ENCODE results near the gene CNTNAP5. TPM values are rescaled to one million over a fixed set of nuclear protein-coding genes. Genes with fewer than 3 reads are reported as not detected.

The CNTNAP5 gene
- total and polyA plus RNA-seq, 2 of the 4 experiments (the other 2 are of a cell fraction): not detected

- CTCF ChIA-PET: no interaction called here
- H3K23ac ChIP-seq (ENCODE audit: low read depth, low read length): no peak overlapping the region
- no peak overlapping the region for H3K4me2 ChIP-seq (ENCODE audit: low read depth, low read length)
- peaks cover 6% of the 10 kb centered on the region; the same call in 1 of the 2 replicates for H3K9me3 ChIP-seq (ENCODE audit: control insufficient read depth, insufficient read depth, low read length)
- no peak overlapping the region for H3K4me3 ChIP-seq (ENCODE audit: insufficient read depth, low read depth, low read length)
- no peak overlapping the region for H3K27ac ChIP-seq (ENCODE audit: insufficient read depth, low read length)
- no TSS peak for BruUV-seq (replicated peaks)
- no peak overlapping the region for H3K9ac ChIP-seq (ENCODE audit: low read depth, low read length)
- no peak overlapping the region for H4K5ac ChIP-seq (ENCODE audit: low read depth, low read length)
- POLR2A ChIA-PET (ENCODE audit: unreplicated experiment): no interaction called here
- no peak overlapping the region for H3K4ac ChIP-seq (ENCODE audit: low read depth, low read length)
- no peak overlapping the region for H4K8ac ChIP-seq (ENCODE audit: low read depth in 2 of 2, low read length in 2 of 2)
- no peak overlapping the region for H2AK5ac ChIP-seq (ENCODE audit: low read depth, low read length)
- dilution Hi-C loops (cut with HindIII; ENCODE audit: low sequenced_read_pairs, unreplicated experiment) (no loop called here), in situ Hi-C loops (cut with MboI; ENCODE audit: low sequenced_read_pairs) (no loop called here), intact Hi-C loops (cut with micrococcal nuclease) (no loop called here)
- no peaks in the 10 kb centered on the region for H3K4me1 ChIP-seq (ENCODE audit: control insufficient read depth, insufficient read depth, low read length)
- WGBS, 2 experiments (ENCODE audit: extremely low coverage in 2 of 2, insufficient read length in 1 of 2): no CpG with 5 or more reads among the region's 2 CpGs
- no peaks in the 10 kb centered on the region for H3K79me1 ChIP-seq (ENCODE audit: low read depth in 1 of 2, low read length in 2 of 2)
- H3K27me3 ChIP-seq (ENCODE audit: control insufficient read depth, insufficient read depth, low read length): no peaks in the 10 kb centered on the region
- no peak overlapping the region for H2BK20ac ChIP-seq (ENCODE audit: low read depth, low read length)
- peak; percentile 5 for DNase-seq
- no peak overlapping the region for H3K56ac ChIP-seq (ENCODE audit: extremely low read depth, insufficient read depth, low read length)
- no peak overlapping the region for H2BK5ac ChIP-seq (ENCODE audit: low read depth, low read length, poor library complexity, severe bottlenecking)
- no peak for ATAC-seq (ENCODE audit: low read depth)
- no peak overlapping the region for H3K18ac ChIP-seq (ENCODE audit: low read depth, low read length)
- H2BK15ac ChIP-seq (ENCODE audit: low read depth, low read length): no peak overlapping the region
- no peaks in the 10 kb centered on the region for H4K20me1 ChIP-seq (ENCODE audit: insufficient read depth, low read length)
- no peak overlapping the region for H2BK120ac ChIP-seq (ENCODE audit: low read depth, low read length)
- H3K14ac ChIP-seq (replicated peaks; ENCODE audit: low read depth, low read length): no peak overlapping the region
- no peak overlapping the region for H4K91ac ChIP-seq (ENCODE audit: insufficient read depth, low read depth, low read length)
- no peak for TF ChIP-seq USF2 (IDR thresholded peaks at IDR 0.05; ENCODE audit: low read depth, low read length)
- TF ChIP-seq POLR2A (IDR thresholded peaks at IDR 0.05; ENCODE audit: low read depth, low read length): no peak
- TF ChIP-seq ELK1 (IDR thresholded peaks at IDR 0.05; ENCODE audit: borderline replicate concordance, low read depth, low read length): no peak
- TF ChIP-seq CHD1 (IDR thresholded peaks at IDR 0.05; ENCODE audit: low read depth, low read length): no peak
- TF ChIP-seq RCOR1 (IDR thresholded peaks at IDR 0.05; ENCODE audit: insufficient replicate concordance, low read length): no peak
- H2AFZ ChIP-seq (replicated peaks; ENCODE audit: low read length, poor library complexity): no peak overlapping the region
- H3K36me3 ChIP-seq (ENCODE audit: control insufficient read depth, insufficient read depth, low read length): no peaks in the 10 kb centered on the region
- H2AK9ac ChIP-seq (replicated peaks; ENCODE audit: low read depth, low read length, poor library complexity): no peak overlapping the region
- no peaks in the 10 kb centered on the region for H3K9me1 ChIP-seq (ENCODE audit: insufficient read depth, low read length)
Observed at GRCh38 chr2:124112966-124113365, 87.9 kb downstream of the CNTNAP5 start.

Data from IMR-90 (cell line).